ENCODE measurements around the gene ZNF416.

Gene ZNF416

DNA sequence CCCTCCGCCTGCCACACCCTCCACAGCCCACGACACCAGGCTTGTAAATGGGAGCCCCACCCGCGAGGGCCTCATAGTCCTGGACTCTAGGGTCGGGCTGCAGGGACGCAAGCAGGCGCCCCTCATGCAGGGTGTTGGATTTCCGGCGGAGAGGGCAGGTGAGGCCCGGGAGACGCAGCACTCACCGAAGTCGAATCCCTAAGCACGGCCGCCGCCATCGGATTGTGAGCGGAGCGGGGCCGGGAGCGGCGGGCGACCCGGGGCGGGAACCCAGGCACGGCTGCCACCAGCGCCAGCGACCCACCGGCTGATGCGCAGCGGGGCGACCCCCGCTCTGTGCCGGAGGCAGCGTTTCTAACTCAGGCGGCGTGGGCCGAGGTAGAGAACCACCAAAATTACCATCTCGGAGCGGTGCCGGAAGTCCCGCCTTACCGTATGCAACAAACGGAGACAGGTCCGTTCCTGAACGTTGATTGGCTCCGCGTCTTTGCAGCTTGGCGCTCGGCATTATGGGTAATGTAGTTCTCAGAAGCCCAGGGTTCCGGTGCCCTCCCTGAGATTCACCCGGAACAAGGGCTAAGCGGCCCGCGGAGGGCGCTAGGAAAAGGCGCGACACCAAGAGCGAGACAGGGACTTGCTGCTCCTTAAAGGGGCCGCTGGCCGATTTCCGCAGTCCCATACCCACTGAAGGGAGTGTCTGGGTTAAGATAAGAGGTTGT is at the start of gene ZNF416:
ZNF416 (minus strand) TSS at position 425 of the 719 bp plus-strand sequence; CDS start at position 218, 207 bp downstream.
- DNase-seq (ENCODE audit: low spot score) = peak; percentile 99

DNA sequence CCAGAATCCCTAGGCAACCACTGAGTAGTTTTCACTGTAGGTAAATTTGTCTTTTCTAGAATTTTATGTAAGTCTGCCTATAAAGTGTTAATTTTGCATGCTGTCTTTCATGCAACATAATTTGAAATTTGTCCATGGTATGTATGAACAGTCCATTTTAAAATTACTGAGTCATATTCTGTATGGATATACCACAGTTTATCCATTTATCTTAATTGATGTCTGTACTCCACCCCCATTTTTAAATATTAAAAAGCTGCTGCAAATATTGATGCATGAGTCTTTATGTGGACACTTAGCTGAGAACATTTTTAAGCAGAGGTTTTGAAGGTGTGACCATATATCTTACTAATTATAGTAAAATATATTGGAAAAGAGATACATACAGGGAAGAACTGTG is 44.4 kb upstream of the ZNF416 start:
- DNase-seq (ENCODE audit: low spot score) = no peak

DNA sequence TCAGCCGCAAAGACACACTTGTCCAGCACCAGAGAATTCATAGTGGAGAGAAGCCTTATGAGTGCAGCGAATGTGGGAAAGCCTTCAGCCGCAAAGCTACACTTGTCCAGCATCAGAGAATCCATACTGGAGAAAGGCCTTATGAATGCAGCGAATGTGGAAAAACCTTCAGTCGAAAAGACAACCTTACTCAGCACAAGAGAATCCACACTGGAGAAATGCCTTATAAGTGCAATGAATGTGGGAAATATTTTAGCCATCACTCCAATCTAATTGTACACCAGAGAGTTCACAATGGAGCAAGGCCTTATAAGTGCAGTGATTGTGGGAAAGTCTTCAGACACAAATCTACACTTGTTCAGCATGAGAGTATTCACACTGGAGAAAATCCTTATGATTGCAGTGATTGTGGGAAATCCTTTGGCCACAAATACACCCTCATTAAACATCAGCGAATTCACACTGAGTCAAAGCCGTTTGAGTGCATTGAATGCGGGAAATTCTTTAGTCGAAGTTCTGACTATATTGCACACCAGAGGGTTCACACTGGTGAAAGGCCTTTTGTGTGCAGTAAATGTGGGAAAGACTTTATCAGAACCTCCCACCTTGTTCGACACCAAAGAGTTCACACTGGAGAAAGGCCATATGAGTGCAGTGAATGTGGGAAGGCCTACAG is 42.1 kb upstream of the ZNF416 start:
- no peak for DNase-seq (ENCODE audit: low spot score)

DNA sequence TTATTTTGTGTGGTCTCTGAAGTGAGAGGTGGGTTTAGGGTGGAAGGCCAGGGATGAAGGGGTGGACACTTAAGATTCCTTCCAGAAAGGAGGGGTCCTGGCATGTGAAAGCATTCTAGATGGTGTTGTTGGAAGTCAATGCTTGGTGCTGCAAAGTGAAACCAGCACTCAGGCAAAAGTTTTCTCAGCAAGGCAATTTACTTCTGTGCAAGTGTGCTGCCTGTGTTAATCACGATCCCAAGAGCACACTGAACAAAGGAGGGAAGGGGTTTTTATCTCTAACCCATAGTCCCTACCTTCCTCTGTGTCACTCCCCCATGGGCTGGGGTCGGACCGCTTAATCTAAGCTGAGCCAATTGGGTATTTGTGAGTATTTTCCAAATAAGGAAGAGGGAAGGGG is 36.6 kb upstream of the ZNF416 start:
- DNase-seq (ENCODE audit: low spot score) = no peak

DNA sequence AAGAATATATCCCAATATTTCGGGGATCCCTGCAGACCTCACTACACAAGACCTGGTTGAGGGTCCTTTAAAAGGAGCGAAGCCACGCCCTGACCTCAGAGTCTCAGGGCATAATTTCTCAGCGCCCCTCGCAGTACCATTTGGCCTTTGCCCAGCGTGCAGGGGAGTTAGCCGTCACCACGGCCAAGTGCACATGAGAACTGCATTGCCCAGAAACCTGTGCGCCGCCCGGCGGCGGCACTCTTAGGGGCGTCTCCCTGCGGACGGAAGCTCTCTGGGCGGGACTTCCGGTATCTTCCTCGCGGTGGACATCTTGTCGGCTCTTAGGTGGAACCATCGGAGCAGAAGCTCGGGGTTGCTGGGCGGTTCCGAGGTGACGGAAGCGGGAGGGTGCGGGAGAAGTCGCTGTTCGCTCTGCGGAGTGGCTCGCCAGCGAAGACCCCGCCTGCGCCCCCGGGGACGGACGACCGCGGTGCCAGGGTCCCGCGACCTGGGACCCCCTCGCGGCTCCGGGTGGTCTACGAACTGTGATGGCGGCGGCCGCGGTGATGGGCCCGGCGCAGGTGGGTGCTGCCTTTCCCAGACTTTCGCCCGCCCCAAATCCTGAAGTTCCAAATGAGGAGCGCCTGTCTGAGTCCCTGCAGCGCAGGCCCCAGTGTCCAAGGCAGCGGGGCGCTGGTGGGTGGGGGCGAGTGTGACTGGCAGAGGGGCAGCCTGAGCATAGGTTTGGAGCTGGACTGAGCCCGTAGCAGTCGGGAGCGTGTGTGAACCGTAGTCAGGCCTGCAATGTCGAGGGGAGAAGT is 35.4 kb upstream of the ZNF416 start, which contains the start of gene ZNF134:
ZNF134 (plus strand) TSS at position 302 of the 803 bp plus-strand sequence. CDS start 5,227 bp downstream, outside the sequence.
- peak; percentile 94 for DNase-seq (ENCODE audit: low spot score)

DNA sequence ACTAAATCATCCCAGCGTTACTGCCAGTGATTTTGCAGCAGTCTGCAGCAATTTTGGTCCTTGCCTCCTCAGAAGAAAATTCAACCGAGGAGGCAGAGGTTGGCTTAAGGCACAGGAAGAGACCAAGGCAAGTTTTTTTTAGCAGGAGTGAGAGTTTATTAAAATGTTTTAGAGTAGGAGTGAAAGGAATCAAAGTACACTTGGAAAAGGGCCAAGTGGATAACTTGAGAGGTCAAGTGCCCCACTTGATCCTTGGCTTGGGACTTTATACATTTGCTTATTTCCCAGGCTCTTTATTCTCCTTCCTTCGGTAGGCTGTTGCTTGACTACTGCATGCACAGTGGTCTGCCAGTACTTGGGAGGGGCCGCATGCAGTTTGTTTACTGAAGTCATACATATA is 32.4 kb upstream of the ZNF416 start:
- no peak for DNase-seq (ENCODE audit: low spot score)

DNA sequence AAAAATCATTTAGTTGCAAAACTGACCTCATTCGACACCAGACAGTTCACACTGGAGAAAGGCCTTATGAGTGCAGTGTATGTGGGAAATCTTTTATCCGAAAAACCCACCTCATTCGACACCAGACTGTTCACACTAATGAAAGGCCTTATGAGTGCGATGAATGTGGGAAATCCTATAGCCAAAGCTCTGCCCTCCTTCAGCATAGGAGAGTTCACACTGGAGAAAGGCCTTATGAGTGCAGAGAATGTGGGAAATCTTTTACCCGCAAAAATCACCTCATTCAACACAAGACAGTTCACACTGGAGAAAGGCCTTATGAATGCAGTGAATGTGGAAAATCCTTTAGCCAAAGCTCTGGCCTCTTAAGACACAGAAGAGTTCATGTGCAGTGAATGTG is 28.2 kb upstream of the ZNF416 start:
- no peak for DNase-seq (ENCODE audit: low spot score)

DNA sequence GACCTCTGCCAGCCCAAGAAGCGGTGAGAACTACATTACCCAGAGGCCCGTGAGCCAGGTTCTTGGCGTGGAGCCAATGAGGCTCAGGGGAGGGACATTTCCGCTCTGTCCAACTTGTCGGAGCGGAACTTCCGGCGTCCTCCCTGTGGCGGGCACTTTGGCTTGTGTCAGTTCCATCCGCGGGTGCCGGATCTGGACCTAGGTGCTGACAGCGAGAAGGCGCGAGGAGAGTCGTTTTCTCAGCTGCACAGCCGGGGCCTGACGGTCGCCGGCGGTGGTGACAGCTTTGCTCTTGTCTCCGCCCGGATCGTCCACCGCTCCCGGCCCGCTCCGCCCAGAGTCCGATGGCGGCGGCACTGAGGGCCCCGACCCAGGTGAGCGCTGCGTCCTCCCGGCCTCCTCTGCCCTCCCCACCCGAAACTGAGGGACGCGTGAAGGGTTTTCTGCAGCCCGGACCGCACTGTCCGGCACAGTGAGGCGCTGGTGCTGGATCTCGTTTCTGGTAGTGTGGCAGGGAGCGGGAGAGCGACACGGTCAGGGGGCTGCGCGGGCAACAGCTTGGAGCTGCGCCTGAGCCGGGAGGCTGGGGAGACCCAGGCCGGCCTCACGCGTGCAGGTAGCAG is 21.2 kb upstream of the ZNF416 start, which contains the start of gene ZNF530:
ZNF530 (plus strand) TSS at position 125 of the 623 bp plus-strand sequence. CDS start 4,461 bp downstream, outside the sequence.
- DNase-seq (ENCODE audit: low spot score) = peak; percentile 87

DNA sequence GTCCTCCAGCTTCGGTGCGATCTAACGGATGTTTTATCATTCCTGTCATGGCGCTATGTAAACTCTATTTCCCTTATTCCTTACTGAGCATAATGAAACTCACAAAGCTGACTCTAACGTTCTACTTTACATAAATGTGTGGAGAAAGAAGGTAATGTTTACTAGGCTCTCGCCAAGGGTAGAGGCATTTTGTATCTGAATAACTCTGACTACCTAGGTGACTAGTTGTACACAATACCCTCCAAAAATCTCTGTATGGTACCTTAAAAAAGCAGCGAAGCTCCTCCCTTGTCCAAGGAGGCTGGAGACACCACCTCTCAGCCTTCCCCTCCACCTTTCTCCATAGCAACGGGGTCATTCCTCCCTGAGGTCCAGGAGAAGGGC is 20.7 kb upstream of the ZNF416 start:
- no peak for DNase-seq (ENCODE audit: low spot score)

DNA sequence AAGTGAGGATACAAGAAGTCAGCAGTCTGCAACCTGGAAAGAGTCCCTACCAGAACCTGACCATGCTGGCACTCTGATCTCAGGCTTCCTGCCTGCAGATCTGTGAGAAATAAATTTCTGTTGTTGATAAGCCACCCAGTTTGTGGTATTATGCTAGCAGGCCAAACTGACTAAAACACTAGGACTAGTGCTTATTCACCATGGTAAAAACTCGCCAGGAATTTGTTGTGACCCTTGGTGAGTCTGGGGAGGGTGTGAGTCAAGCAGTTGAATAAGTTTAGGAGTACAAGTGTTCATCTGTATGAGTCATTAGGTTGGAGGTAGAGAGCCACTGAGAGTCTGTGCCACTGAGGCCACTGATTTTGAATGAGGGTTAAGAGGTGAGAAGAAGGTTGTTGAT is 8.8 kb upstream of the ZNF416 start:
- no peak for DNase-seq (ENCODE audit: low spot score)

DNA sequence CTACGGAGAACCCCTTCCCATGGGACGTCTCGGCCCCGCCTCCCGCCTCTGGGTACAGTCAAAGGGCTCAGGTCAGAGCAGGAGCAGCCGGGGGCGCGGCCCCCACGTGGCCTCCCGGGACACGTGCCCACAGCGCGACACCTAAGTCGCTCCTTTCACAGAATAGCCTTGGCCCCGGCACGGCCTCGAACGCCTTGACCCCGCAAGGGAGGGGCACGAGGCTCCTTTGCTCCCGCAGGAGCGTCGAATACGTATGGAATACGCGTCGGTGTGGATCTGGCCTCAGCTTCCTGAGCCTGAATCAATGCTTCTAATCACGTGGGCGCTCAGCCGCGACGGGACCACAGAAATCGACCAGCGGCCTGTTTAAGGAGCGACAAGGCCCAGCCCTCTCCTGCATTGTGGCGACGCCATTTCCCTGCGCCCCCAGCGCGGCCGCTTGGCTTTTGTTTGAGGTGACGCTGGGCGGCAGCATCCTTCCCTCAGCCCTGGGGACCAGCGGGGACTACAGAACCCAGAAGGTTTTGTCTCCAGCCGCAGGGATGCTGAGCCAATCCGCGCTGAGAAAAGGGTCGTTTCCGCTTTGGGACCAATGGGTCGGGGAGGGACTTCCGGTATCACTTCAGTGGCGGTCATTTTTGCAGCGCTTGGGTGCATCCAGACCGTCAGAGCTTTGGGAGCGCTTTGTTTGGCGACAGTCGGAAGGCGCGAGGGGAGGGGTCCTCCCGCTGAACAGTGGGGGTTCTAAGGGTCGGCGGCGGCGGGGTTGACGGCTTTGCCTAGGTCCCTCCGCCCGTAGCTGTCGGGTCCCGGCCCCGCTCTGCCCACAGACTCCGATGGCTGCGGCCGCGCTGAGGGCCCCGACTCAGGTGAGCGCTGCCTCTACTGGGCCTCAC is 5.1 kb upstream of the ZNF416 start, which contains the start of gene ZIK1:
ZIK1 (plus strand) TSS at position 625 of the 896 bp plus-strand sequence; CDS start at position 837, 212 bp downstream.
- peak; percentile 98 for DNase-seq (ENCODE audit: low spot score)

DNA sequence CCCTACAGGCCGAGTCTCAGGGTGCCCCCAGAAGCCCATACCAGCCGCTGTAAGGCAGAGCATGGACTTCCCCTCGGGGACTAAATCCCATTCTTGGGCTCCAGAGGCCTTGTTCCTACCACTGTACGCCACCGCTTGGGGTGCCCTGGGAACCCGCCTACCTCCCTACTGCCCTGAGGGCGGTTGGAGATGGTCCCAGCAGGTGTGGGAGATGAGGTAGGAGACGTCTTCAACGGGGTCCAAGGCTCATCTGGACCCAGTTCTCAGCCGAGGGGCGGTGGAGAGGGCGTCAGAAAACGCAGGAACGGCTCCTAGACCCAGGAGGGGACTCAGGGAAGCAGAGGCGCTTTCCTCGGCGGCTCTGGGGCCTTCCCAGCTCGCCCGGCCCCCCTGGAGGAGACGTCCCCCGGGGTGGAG is 4.4 kb upstream of the ZNF416 start:
- no peak for DNase-seq (ENCODE audit: low spot score)

DNA sequence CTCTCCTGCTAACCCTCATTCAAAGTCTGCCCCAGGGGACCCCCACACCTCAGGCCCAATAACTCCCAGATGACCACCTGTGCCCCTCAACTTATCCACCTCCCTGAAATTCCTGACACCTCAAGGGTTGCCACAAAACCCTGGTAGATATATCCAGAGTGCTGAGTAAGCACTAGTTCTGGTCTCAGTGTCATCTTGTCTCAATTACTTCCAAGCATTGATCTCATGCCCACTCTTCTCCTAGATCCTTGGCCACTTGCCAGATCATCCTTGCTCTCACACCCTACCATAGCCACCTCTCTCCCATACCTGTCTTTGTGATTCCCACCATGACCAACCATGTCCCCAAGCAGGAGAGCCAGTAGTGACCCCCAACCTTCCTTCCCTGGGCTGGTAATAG is 2.0 kb downstream of the ZNF416 start:
- no peak for DNase-seq (ENCODE audit: low spot score)

DNA sequence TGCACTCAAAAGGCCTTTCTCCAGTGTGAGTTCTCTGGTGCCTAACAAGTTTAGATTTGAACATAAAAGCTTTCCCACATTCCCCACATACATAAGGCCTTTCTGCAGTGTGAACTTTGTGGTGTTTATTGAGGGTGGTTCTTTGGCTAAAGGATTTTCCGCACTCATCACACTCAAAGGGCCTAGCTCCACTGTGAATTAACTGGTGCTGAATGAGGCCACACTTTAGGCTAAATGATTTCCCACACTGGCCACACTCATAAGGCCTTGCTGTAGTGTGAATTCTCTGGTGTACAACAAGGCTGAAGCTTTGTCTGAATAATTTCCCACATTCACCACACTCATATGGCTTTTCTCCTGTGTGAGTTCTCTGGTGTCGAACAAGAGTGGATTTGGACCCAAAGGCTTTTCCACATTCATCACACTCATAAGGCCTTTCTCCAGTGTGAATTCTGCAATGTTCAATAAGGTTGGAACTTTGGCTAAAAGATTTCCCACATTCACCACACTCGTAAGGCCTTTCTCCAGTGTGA is 6.2 kb downstream of the ZNF416 start:
- DNase-seq (ENCODE audit: low spot score) = no peak

DNA sequence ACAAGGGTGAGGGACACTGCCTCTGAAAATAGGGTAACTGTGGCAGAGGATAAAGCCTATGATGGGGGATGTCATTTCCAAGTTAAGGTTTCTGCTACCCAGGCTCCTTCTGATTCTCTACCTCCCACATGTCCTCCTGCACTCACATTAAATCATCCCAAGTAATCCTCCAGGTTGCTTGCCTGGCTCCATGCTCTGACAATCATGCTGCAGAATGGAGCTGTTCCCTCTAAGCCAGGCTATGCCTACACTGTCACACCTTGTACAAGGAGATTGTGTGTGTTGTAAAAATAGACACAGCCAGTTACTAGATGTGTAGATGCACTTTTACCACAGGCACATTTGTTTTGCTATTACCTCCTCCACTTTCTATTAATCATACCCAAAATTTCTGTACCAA is 8.0 kb downstream of the ZNF416 start:
- DNase-seq (ENCODE audit: low spot score) = no peak

DNA sequence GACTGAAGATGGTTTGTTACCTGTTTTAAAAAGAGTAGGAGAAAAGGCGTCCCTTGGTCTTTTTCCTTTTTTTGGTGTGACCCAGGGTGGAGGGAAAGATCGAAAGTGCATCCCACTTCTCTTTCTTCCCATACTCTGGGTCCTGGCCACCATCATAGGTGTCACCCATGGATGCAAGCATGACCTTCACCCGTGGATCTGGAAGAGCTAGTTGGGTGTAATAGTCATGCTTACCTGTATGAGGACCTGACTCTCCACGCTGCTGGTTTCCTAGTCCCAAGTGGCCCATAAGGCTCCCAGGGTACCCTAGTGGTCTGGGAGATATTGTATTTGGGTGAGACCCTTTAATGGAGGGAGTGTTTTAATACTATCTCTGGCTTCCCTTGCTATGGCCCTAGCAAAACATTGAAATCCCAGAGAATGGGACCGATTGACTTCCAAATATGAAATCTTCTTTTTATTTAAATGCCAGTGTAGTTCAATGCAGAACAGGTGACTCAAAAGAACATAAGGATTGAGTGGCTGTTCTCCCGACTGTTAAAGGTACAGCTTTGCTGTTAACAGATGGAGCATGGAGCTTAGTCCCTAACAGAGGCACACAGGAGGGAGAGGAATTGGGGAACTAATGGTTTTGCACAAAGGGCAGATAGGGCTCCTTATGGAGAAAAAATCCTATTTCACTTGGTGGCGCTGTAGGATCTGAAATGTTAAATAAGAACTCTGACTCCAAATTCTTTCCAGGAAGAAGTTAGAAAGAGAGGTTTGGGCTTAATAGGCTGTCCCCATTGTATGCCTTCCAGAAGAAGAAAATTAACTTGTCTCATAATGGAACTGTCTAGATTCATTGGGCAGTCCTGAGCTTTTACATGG is 12.1 kb downstream of the ZNF416 start:
- no peak for DNase-seq (ENCODE audit: low spot score)

DNA sequence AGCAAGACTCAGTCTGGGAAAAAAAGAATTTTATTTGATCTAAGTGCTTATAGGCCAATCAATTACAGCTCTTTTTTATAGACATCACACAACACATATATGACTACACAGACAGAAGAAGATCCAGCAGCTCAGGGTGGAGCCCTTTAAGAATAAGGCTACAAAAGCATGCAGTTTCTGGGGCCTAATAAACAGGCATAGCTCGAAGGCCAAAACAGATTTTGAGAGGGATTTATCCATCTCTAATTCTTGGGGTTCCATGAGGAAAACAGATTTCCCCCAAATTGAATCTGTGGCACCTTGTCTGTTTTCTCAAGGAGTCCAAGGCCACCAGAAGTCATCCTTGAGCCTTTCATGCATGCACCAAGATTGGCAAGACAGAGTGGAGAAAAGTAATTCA is 15.2 kb downstream of the ZNF416 start:
- no peak for DNase-seq (ENCODE audit: low spot score)

DNA sequence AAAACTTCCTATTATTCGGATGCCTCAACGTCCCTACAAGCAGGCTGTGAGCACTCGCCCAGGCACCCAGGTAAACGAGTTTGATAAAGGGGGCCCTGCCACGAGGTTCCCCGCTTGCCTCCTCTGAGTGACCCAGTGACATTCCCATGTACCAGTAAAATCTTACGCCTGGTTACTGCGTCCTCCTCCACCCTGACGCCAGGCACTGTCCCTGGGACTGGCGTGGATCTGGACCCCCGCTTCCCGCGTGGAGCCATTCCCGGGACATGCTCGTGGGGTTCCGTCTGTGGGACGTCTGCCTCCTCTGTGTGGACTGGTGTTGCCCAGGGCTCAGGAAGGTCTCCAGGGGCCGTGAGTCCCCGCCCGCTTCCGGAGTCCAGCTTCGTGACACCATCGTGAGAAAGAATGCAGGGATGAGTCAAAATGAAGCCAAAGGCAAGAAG is 18.6 kb downstream of the ZNF416 start:
- DNase-seq (ENCODE audit: low spot score) = no peak

DNA sequence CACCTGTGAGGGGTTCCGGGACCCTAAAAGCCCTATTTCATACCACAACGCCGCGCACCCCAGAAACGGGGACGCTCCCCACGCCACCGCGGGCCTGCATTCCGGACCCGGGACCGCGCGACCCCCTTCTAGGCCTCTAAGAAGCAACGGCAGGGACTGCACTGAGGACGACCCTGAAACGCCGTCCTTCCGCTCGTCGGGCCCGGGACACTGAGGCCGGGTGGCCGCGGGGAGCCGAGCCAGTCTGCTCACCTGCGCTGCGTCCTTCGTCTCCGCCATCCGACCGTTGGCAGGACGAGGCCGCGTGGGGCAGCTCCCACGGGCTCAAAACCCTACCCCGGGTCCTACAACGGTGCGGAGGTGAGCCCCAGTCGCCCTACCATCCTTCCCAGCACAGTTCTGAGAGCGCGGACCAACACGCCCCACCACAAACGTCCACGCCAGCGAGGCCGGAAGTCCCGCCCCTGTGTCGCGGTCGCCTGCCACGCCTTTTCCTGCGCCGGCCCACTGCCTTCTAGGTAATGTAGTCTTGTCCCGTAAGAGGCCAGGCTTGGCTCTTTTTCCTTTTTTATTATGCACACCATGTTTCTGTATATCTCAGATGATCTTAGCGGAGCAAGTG is 19.2 kb downstream of the ZNF416 start, which contains the start of gene ZNF550:
ZNF550 (minus strand) TSS at position 460 of the 622 bp plus-strand sequence; CDS start at position 279, 181 bp downstream.
- peak; percentile 90 for DNase-seq (ENCODE audit: low spot score)
